Kidney epithelial cell (primary cell): ENCODE results near the gene ETV3. TPM values are rescaled to one million over a fixed set of nuclear protein-coding genes. Genes with fewer than 3 reads are reported as not detected.

Experiments used
- DNase-seq: peaks from one replicate; pipeline ENCODE4 v3.0.0-alpha.2; 2010; ENCODE audit warnings: low read depth
- H3K27me3 ChIP-seq: 2 replicates; pipeline ENCODE4 v1.6.0; 2011; ENCODE audit warnings: low read length; ENCODE audit not compliant: control insufficient read depth, insufficient read depth
- H3K36me3 ChIP-seq: 2 replicates; pipeline ENCODE4 v1.5.1; 2011; ENCODE audit warnings: low read length; ENCODE audit not compliant: control insufficient read depth, insufficient read depth
- H3K4me3 ChIP-seq: 2 replicates; pipeline ENCODE4 v1.5.1; 2011; ENCODE audit warnings: low read depth, mild to moderate bottlenecking, control low read depth, low read length
- total RNA-seq: library from RNA; depleted of rRNA; stranded (reverse); fragments of >200 nt; gene quantifications from 2 replicates; pipeline ENCODE4 v1.2.3, GENCODE V29; 2015
- TF ChIP-seq, protein P1 (sequence below): IDR thresholded peaks from 2 replicates; pipeline ENCODE4 v1.5.1; 2011; ENCODE audit warnings: mild to moderate bottlenecking, moderate library complexity, low read length, control low read depth, inconsistent platforms; ENCODE audit not compliant: insufficient read depth, poor library complexity, severe bottlenecking

Gene ETV3
- total RNA-seq, 1 donor from 2014 or later: 16.6 TPM

DNA sequence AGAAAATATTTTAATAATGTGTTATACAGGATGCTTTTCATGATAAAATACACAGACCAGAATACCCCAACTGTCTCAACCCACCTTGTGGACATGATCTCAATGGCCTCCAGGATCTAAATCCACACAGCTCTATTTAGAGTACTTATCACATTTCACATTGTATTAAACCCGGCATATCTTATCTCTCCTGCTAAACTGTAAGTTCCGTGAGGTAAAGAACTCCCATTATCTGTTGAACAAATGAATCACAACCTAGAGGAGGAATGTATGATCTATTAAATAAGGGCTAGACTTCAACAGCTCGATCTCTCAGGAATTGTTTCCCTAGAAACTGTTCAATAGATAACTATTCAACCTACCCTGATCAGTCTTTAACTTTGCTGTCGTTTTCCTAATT, 6.9 kb downstream of the ETV3 start:
- no peaks in the 10 kb centered on the region for H3K36me3 ChIP-seq
- DNase-seq: no peak
- TF ChIP-seq, protein P1, sequence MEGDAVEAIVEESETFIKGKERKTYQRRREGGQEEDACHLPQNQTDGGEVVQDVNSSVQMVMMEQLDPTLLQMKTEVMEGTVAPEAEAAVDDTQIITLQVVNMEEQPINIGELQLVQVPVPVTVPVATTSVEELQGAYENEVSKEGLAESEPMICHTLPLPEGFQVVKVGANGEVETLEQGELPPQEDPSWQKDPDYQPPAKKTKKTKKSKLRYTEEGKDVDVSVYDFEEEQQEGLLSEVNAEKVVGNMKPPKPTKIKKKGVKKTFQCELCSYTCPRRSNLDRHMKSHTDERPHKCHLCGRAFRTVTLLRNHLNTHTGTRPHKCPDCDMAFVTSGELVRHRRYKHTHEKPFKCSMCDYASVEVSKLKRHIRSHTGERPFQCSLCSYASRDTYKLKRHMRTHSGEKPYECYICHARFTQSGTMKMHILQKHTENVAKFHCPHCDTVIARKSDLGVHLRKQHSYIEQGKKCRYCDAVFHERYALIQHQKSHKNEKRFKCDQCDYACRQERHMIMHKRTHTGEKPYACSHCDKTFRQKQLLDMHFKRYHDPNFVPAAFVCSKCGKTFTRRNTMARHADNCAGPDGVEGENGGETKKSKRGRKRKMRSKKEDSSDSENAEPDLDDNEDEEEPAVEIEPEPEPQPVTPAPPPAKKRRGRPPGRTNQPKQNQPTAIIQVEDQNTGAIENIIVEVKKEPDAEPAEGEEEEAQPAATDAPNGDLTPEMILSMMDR: no peak
- no peak overlapping the region for H3K4me3 ChIP-seq
- no peaks in the 10 kb centered on the region for H3K27me3 ChIP-seq

DNA sequence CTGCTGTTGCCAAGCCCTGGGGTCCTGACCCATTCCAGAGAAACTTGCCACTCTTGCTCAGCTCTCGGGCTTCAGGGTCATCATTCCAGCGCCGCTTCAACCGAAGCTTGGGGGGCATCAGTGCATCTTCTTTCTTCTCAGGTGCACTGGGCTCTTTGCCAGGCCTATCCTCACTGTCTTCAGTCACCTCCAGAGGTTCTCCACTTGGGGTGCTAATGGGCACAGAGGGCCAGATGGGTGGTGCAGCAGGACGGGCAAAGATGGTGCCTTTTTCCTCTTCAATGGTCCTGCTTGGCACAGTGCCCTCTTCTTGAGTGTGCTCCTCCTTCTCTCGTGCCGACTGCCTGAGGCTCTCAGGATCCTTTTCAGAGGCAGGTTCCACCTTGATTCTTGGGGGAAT, 13.3 kb downstream of the ETV3 start:
- Histone ChIP-seq H3K36me3 (peaks cover 1% of the 10 kb centered on the region), H3K4me3 (no peak overlapping the region)
- TF ChIP-seq, protein P1: no peak

DNA sequence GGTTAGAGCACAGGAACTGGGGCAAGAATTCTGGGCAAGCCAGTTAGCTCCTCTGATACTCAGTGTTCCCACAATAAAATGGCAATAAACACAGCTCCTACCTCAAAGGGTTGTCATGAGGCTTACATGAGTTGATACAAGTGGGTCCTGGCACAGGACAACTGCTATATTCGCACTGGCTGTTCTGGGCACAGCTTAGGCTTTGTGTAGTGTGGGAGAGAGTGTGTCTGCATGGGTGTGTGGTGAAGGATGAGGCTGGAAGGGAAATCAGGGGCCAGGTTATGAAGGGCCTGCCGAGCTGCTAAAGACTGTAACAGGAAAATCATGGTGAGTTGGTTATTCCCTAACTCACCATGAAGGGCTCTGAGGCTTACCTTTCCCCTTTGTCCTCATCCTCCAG, 18.7 kb downstream of the ETV3 start:
- TF ChIP-seq, protein P1: no peak
- Histone ChIP-seq H3K27me3 (peaks cover 4% of the 10 kb centered on the region), H3K4me3 (no peak overlapping the region), H3K36me3 (no peaks in the 10 kb centered on the region)
- DNase-seq: no peak

More for the DNA sequence above, 13.3 kb downstream of the ETV3 start:
- no peaks in the 10 kb centered on the region for H3K27me3 ChIP-seq
- no peak for DNase-seq

DNA sequence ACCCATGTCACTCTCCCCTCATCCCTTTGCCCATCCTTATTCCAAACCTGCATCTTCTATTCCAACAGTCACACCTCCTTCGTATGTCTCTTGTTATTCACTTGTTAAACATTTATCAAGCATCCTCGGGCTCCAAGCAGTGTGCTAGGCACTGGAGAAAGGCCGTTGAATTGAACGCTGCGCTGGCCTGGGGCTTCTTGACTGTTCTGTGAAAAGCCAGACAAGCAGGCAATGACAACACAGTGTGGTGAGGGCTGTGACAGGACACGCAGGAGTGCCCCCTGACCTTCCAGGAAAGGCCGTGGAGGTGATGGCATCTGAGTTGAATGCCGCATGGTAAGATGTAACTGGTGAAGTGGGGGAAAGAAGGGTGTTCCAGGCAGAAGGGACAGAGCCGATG, 19.2 kb downstream of the ETV3 start:
- no peak for DNase-seq
- Histone ChIP-seq H3K36me3 (no peaks in the 10 kb centered on the region), H3K4me3 (no peak overlapping the region), H3K27me3 (peaks cover 9% of the 10 kb centered on the region)
- TF ChIP-seq, protein P1: no peak

DNA sequence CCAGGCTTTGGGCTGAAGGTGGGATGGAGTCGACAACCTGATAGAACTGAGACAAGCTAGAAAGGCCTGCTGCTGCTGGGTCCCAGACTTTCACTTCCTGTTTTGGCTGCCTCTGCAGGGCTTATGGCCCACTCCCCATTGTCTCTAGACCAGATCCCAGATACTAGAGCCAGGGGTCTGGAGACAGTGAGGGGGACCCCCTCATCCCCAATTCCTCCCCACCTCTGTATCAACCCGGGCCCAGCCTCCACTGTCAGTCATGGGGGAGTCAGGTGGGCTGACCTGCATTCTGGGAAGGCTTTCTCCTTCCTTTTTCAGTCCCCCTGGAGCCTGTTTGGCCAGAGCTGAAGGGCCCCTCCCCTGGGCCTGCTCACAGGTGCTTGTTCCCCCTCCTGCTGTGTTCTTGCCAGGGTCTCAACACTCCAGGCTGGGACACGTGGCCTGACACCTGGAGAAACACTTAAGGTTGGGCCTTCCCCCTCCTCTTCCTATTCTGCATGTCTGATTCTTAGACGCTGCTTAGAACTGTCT, 20.6 kb downstream of the ETV3 start:
- DNase-seq: no peak
- Histone ChIP-seq H3K27me3 (peaks cover 19% of the 10 kb centered on the region), H3K36me3 (no peaks in the 10 kb centered on the region), H3K4me3 (no peak overlapping the region)
- TF ChIP-seq, protein P1: no peak

DNA sequence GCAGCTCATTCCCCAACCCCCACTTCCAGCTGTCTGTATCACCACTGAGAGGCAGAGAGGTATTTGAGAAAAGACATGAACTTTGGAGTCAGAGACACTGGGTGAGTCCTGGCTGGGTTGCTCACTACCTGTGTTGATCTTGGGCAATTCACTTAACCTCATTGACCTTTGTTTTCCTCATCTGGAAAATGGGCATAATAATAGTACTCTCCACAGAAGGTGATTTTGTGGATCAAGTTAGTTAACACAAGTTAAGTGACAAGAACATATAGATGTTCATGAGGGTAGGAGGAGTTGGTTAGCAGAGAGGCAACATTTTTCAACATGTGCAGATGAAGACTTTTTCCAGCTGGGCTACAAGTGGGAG, 21.5 kb downstream of the ETV3 start:
- H3K4me3 ChIP-seq: no peak overlapping the region
- TF ChIP-seq, protein P1: no peak
- DNase-seq: no peak

More for the DNA sequence above, 21.5 kb downstream of the ETV3 start:
- Histone ChIP-seq H3K36me3 (no peaks in the 10 kb centered on the region), H3K27me3 (peaks cover 28% of the 10 kb centered on the region)
